IPS-11a (cell line): ENCODE results near the gene LOXL1.

Experiments used
- H3K4me3 ChIP-seq: one replicate; pipeline ENCODE4 v1.5.1; 2013; ENCODE audit warnings: low read depth, low read length, control low read depth

Gene LOXL1

DNA sequence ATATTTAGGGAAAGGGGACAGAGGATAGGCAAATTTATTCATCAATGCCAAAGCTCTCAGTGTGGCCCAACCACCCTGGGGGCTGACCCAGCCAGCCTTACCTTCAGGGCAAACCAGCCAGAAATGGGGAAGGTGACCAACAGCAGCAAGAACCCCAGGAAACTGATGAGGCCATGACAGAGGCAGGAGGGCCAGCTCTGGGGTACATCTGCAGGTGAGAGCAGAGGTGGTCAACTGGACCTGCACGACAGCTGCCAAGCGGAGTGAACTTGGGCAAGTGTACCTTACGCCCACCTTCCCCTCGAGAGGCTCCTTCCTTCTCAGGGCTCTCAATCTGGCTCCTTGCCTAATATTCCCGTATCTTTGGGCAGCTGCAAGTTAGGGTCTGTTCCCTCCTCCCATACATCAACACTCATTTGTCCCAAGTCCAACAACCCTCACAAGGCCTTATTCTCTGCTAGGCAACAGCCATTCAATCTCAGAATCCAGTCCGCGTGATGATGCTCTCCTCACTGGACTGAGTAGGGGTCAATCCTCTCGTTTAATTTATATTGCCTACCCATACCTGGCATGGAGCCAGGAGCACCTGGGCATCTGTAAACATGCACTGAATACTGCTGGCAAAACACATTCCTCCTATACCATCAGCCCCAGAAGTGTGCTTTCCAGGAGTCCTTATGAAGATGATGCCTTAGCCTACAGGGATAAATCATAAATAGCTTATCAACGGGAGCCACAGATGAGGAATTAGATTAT is 64.2 kb downstream of the LOXL1 start:
- H3K4me3 ChIP-seq: no peak overlapping the region

DNA sequence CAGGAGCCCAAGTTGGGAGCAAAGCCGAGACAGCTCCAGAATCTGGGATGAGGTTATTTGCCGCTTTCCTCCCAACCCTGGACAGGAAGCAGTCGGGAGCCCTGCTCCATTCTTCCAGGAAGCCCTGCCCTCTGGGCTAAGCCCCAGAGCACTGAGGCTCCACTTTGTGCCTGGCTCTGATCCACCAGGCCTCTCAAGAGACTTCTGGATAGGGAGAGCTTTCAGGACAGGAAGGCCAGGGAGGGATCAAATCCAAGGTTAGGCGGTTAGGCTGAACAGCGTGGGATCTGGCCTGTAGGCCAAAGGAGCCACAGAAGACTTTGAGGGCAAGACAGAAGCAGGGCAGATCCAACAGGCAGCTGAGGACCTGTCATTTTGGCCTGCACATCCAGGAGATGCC is 65.0 kb downstream of the LOXL1 start:
- H3K4me3 ChIP-seq: peak overlapping the region; percentile 54

DNA sequence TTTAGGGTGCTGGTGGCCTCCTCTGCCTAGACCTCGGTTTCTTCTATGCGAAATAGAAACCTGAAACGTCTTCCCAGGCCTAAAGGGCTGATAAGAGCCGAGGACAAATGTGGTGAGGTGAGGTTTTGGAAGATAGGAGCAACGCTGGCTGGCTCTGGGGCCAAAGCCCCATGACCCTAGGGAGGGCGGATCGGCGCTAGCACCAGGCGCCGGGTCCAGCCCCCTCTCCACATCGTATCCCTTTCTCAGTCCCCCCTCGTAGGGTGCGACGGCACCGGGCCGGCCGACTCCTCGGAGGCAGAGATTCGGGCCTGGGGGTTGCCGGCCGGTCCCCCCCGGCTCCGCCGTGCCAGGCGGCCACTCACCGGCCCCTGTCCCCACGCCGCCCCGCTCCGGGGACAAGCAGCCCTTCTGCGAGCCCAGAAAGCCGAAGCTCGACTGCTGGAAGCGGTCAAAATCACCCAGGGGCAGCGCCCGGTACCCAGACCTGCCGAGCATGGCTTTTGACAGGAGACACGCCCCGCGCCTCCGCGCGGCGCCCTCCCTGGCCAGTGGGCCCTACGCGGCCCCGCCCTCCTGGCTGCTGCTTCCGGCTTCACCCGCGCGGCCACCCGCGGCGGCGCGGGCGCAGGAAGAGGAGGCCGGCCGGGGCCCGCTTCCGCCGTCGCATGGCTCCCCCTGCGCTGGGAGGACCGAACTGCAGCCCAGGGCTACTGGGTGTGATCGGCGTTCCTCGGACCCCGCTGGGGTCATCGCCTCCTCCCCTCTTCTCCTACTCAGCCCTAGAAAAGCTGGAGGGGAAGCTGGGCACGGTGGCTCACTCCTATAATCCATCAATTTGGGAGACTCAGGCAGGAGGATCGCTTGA is 65.7 kb downstream of the LOXL1 start, which contains the start of gene STOML1:
TSS of gene STOML1 (minus strand) at position 570 of the 868 bp plus-strand sequence. CDS start at position 498, 72 bp downstream.
- peak within 1 kb of the TSS; percentile 54 for H3K4me3 ChIP-seq

DNA sequence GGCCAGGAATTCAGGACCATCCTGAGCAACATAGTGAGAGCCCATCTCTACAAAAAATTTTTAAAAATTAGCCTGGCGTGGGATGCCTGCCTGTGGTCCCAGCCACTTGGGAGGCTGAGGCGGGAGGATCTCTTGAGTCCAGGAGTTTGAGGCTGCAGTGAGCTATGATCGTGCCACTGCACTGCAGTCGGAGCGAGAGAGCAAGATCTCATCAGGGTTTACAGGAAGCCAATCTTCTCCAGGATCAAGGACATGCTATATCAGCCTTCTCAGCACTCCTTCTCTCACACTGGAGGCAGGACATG is 66.3 kb downstream of the LOXL1 start:
- H3K4me3 ChIP-seq: no peak overlapping the region

DNA sequence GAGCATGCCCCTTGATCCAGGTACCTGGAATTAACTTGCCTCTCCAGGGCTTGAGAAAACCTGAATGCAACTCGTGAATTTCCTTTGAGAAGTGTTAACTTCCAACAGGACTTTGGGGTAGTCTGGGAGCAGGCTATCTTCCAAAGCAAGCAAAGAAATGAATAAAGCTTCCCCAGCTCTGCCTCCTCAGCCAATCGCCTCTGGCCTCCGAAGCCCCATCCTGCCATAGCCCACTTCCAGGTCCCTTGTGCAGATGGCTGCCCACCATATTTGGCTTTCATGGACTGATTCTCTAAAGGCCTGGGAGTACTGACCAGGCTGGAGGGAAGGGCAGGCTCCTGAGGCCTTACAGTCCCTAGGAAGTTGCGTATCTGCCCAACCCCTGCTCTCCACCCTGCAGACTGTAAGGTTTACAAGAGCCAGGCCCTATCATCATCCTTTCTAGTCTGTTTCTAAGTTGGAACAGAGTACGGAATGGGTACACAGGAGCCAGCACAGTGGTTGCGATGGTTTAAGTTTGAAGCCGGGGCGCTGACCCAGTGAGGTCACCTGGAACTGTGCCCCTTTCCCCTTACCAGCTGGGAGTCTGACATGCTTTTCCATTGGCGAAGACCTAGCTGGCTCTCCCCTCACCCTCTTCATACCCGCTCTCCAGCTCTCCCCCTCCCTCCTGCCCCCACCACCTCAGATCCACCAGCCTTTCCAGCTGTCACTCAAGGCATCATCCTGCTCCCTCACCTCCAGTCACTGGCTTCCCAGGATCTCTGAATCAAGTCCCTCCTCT is 67.1 kb downstream of the LOXL1 start:
- H3K4me3 ChIP-seq: no peak overlapping the region

DNA sequence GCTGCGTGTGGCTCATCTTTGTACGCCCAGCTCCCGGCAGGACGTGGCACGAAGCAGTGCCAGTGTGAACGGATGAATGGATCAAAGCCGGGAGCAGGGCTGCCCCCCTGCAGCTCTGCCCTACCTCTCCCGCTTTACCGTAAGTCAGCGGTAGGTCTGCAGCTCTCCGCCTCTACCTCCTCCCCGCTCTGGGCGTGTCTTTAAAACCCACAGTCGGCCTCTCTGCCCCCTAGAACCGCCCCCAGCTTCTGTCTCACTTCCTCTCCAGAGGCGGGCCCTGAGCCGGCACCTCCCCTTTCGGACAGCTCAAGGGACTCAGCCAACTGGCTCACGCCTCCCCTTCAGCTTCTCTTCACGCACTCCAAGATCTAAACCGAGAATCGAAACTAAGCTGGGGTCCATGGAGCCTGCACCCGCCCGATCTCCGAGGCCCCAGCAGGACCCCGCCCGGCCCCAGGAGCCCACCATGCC is 68.2 kb downstream of the LOXL1 start, which contains the start of gene PML:
TSS of gene PML (plus strand) at position 304 of the 471 bp plus-strand sequence. CDS start at position 401, 97 bp downstream.
- H3K4me3 ChIP-seq: peak within 1 kb of the TSS; percentile 88

DNA sequence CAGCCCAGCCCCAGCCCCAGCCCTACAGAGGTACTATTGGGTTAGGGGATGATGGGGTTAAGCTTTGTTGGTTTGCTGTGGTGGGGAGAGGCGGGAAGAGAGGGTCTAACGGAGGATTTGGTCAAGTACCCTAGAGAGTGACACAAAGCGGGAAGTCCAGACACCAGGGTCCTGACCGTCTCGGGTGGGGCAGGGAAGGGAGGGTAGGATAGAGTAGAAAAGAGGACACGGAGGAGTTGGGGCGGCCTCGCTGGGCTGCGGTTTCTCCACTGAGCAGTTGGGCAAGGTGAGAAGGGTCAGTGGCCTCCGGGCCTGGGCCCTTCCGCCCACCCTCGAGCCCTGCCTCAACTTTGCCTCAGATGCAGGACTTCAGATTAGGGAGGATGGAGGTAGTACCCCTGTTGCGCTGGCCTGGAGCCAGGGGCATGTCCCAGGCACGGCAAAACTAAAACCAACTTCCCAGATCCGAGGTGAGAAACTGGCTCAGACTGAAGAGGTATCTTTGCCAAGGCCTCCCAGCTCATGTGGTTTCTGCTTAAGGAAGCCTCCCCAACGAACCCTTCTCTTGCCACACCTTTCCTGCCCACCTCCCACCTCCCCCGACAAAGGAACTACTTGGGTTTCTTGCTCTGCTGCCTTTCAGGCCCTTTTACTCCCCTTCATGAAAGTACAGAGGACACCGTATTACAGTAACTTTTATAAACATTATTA is 68.8 kb downstream of the LOXL1 start:
- H3K4me3 ChIP-seq: peak overlapping the region; percentile 88

DNA sequence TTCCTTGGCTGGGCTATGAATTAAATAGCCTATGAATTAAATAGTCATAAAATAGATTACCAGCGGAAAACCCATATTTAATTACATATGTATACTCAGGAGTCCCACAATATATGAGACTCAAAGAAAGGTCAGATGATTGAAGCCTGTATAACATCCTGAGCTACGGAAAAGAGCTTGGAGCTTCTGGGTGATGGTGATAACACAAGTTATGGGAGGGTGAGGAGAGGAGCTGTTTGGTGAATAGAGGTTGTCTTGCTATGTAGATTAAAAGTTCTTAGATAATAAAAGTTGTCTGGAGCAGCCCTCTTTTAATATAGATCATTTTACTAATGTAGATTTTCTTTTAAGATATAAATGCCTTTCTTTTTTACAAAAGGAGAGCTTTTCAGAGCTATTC is 70.0 kb downstream of the LOXL1 start:
- H3K4me3 ChIP-seq: no peak overlapping the region

DNA sequence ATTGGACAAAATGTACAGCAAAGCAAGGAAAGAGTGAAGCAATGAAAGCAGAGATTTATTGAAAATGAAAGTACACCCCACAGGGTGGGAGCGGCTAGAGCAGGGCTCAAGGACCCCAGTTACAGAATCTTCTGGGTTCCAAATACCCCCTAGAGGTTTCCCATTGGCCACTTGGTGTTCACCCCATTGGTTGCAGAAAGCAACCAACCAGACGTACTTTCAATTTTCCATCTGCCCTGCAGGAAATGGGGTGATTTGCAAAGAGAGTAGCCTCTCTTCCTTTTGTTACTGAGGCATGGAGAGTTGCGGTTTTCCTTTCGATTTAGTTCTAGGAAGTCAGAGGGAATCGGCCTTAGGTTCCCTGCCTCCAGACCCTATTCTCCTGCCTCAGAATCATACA is 70.7 kb downstream of the LOXL1 start:
- H3K4me3 ChIP-seq: no peak overlapping the region

DNA sequence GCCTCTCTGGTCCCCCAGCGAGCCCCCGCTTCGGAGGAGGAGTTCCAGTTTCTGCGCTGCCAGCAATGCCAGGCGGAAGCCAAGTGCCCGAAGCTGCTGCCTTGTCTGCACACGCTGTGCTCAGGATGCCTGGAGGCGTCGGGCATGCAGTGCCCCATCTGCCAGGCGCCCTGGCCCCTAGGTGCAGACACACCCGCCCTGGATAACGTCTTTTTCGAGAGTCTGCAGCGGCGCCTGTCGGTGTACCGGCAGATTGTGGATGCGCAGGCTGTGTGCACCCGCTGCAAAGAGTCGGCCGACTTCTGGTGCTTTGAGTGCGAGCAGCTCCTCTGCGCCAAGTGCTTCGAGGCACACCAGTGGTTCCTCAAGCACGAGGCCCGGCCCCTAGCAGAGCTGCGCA is 71.7 kb downstream of the LOXL1 start:
- no peak overlapping the region for H3K4me3 ChIP-seq
